Fibroblast of pulmonary artery (primary cell): ENCODE data around the gene ZNF580.

ENCODE experiments used
- DNase-seq: peaks from one replicate; pipeline ENCODE4 v3.0.0-alpha.2; 2010; ENCODE audit warnings: low read depth
- H3K4me3 ChIP-seq: replicated peaks from 2 replicates; pipeline ENCODE4 v1.5.1; 2011; ENCODE audit warnings: low read depth, mild to moderate bottlenecking, control low read depth, low read length, moderate library complexity
- CTCF ChIP-seq: IDR thresholded peaks from 2 replicates; pipeline ENCODE4 v1.5.1; 2011; ENCODE audit warnings: mild to moderate bottlenecking, control low read depth, low read length, inconsistent platforms; ENCODE audit errors: missing control alignments

The ZNF580 gene

GRCh38 chr19:55613930-55614710 lies 26.7 kb upstream of the ZNF580 start:
- DNase-seq: no peak
- no peak overlapping the region for H3K4me3 ChIP-seq
- TF ChIP-seq CTCF: no peak

- TF ChIP-seq CTCF: no peak
- no peak for DNase-seq
- H3K4me3 ChIP-seq: no peak overlapping the region
Observed at GRCh38 chr19:55614711-55615542, 25.9 kb upstream of the ZNF580 start.

GRCh38 chr19:55615543-55616394 lies 25.0 kb upstream of the ZNF580 start:
- no peak for TF ChIP-seq CTCF
- no peak for DNase-seq
- H3K4me3 ChIP-seq: no peak overlapping the region

DNA sequence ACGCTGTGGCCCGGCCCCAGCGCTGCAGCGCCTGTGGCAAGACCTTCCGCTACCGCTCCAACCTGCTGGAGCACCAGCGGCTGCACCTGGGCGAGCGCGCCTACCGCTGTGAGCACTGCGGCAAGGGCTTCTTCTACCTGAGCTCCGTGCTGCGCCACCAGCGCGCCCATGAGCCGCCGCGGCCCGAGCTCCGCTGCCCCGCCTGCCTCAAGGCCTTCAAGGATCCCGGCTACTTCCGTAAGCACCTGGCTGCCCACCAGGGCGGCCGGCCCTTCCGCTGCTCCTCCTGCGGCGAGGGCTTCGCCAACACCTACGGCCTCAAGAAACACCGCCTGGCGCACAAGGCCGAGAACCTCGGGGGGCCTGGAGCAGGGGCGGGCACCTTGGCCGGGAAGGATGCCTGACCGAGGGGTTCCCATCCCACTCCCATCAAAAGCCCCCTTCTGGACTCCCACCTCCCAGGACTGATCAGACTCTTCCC lies 24.4 kb upstream of the ZNF580 start:
- no peak overlapping the region for H3K4me3 ChIP-seq
- TF ChIP-seq CTCF: no peak
- no peak for DNase-seq

DNA sequence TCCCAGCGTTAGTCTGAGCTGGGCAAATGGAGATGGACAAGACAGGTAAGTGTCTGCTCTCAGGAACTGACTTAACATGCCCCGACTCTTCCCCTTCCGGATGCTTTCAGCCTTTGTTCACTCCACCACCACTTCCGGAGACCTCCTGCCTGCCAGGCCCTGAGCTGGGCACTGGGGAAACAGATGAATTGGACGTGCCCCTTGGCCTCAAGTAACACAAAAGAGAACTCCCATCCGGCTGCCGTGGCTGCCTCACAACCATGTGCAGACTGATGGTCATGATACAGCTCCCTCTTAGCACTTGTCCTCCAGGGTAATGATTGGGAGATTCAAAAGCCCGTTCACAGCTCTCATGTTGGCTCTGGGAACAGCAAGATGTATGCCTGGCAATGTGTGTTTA lies 23.4 kb upstream of the ZNF580 start:
- H3K4me3 ChIP-seq: no peak overlapping the region
- no peak for TF ChIP-seq CTCF
- no peak for DNase-seq

- DNase-seq: no peak
- TF ChIP-seq CTCF: no peak
- no peak overlapping the region for H3K4me3 ChIP-seq
Observed at GRCh38 chr19:55618426-55618825, 22.4 kb upstream of the ZNF580 start.
